Liver (tissue), 9 donors: Measurements from ENCODE around the gene THBS2. TPM values are rescaled to one million over a fixed set of nuclear protein-coding genes. Genes with fewer than 3 reads are reported as not detected.

ENCODE experiments used
- DNase-seq: peaks from one replicate; pipeline ENCODE4 v3.0.0-alpha.2; 2017; ENCODE audit warnings: low spot score
- H3K27ac ChIP-seq, 2 donors: one replicate each; pipeline ENCODE4 v1.7.0; 2013; ENCODE audit warnings: inconsistent platforms in 2 of 2, low read length in 2 of 2, control low read depth in 1 of 2, low read depth in 1 of 2, mild to moderate bottlenecking in 1 of 2
- H3K27me3 ChIP-seq, 4 donors: one replicate each; pipeline versions ENCODE4 v1.6.1 to v1.7.0; 2013; ENCODE audit warnings: low read length in 3 of 4, inconsistent platforms in 1 of 4, mild to moderate bottlenecking in 1 of 4, moderate library complexity in 1 of 4; ENCODE audit not compliant: control insufficient read depth in 4 of 4, insufficient read depth in 4 of 4
- H3K36me3 ChIP-seq, 4 donors: one replicate each; pipeline versions ENCODE4 v1.6.1 to v1.7.0; 2013; ENCODE audit warnings: low read length in 3 of 4, mild to moderate bottlenecking in 3 of 4, low read depth in 1 of 4, moderate library complexity in 1 of 4; ENCODE audit not compliant: control insufficient read depth in 4 of 4, insufficient read depth in 3 of 4
- H3K4me1 ChIP-seq, 4 donors: one replicate each; pipeline versions ENCODE4 v1.6.1 to v1.7.0; 2013; ENCODE audit warnings: low read length in 3 of 4, mild to moderate bottlenecking in 3 of 4, moderate library complexity in 1 of 4; ENCODE audit not compliant: control insufficient read depth in 4 of 4, insufficient read depth in 4 of 4
- H3K4me3 ChIP-seq, 3 donors: one replicate each; pipeline versions ENCODE4 v1.6.1 to v1.7.0; 2013; ENCODE audit warnings: low read length in 3 of 3, control low read depth in 1 of 3, low read depth in 1 of 3, mild to moderate bottlenecking in 1 of 3
- H3K9ac ChIP-seq, 2 donors: one replicate each; pipeline ENCODE4 v1.7.0; 2013; ENCODE audit warnings: low read length in 2 of 2, mild to moderate bottlenecking in 2 of 2, moderate library complexity in 2 of 2, control low read depth in 1 of 2, low read depth in 1 of 2
- H3K9me3 ChIP-seq, 4 donors: one replicate each; pipeline versions ENCODE4 v1.6.1 to v1.7.0; 2013; ENCODE audit warnings: low read length in 3 of 4; ENCODE audit not compliant: control insufficient read depth in 4 of 4
- ATF3 ChIP-seq: IDR thresholded peaks from 2 replicates; pipeline ENCODE4 v1.6.1; 2016; ENCODE audit warnings: antibody characterized with exemption
- CTCF ChIP-seq: fragments of 150-350 bp; IDR thresholded peaks from 2 replicates; pipeline ENCODE4 v1.5.1; 2017; ENCODE audit warnings: improper control_type of control experiment, low read depth, low read length; ENCODE audit not compliant: missing input control
- EGR1 ChIP-seq, 2 donors: IDR thresholded peaks; 2 replicates each; pipeline ENCODE4 v1.6.1; 2016 to 2018; ENCODE audit warnings: antibody characterized with exemption in 2 of 2, low read depth in 2 of 2
- FOXA1 ChIP-seq: IDR thresholded peaks from 2 replicates; pipeline ENCODE4 v1.6.1; 2016; ENCODE audit warnings: antibody characterized with exemption
- GABPA ChIP-seq, 2 donors: IDR thresholded peaks in 1 of 2; conservative IDR thresholded peaks in 1 of 2; 2 replicates each; pipeline ENCODE4 v1.6.1; 2016; ENCODE audit warnings: antibody characterized with exemption in 2 of 2, mild to moderate bottlenecking in 1 of 2, moderate library complexity in 1 of 2
- HNF4A ChIP-seq, 2 donors: conservative IDR thresholded peaks; 2 replicates each; pipeline ENCODE4 v1.6.1; 2016; ENCODE audit warnings: antibody characterized with exemption in 2 of 2, mild to moderate bottlenecking in 2 of 2
- JUND ChIP-seq, 2 donors: IDR thresholded peaks; 2 replicates each; pipeline ENCODE4 v1.6.1; 2016; ENCODE audit warnings: antibody characterized with exemption in 2 of 2
- MAX ChIP-seq: IDR thresholded peaks from 2 replicates; pipeline ENCODE4 v1.6.1; 2016; ENCODE audit warnings: antibody characterized with exemption
- RAD21 ChIP-seq, 2 donors: IDR thresholded peaks; 2 replicates each; pipeline ENCODE4 v1.6.1; 2016; ENCODE audit warnings: antibody characterized with exemption in 2 of 2, mild to moderate bottlenecking in 2 of 2
- REST ChIP-seq: IDR thresholded peaks from 2 replicates; pipeline ENCODE4 v1.6.1; 2016; ENCODE audit warnings: antibody characterized with exemption, mild to moderate bottlenecking
- RXRA ChIP-seq, 2 donors: IDR thresholded peaks; 2 replicates each; pipeline ENCODE4 v1.6.1; 2017 to 2018; ENCODE audit warnings: antibody characterized with exemption in 2 of 2, mild to moderate bottlenecking in 1 of 2
- SP1 ChIP-seq: IDR thresholded peaks from 2 replicates; pipeline ENCODE4 v1.6.1; 2018; ENCODE audit warnings: antibody characterized with exemption, mild to moderate bottlenecking
- TAF1 ChIP-seq: conservative IDR thresholded peaks from 2 replicates; pipeline ENCODE4 v1.6.1; 2016; ENCODE audit warnings: antibody characterized with exemption, mild to moderate bottlenecking
- YY1 ChIP-seq: IDR thresholded peaks from 2 replicates; pipeline ENCODE4 v1.6.1; 2016; ENCODE audit warnings: antibody characterized with exemption, mild to moderate bottlenecking
- ZBTB33 ChIP-seq: IDR thresholded peaks from 2 replicates; pipeline ENCODE4 v1.6.1; 2016; ENCODE audit warnings: antibody characterized with exemption
- WGBS: extraction: QIAGEN DNeasy Blood & Tissue Kit; methylation state at CpG from one replicate; pipeline ENCODE4 v1.1.7; 2013; 5-methylcytosine and 5-hydroxymethylcytosine counted together
- polyA plus RNA-seq, 2 donors: library from polyadenylated mRNA; stranded (reverse) in 1 of 2; unstranded in 1 of 2; fragments of 200-250 nt in 1 of 2; fragments of >200 nt in 1 of 2; fragmentation: Nextera tagmentation in 1 of 2; extraction: Ambion mirVana in 1 of 2; gene quantifications; one replicate each; pipeline versions ENCODE4 v1.2.1 to v1.2.3, GENCODE V29; 2013 to 2015
- total RNA-seq, 2 donors: library from RNA; depleted of rRNA; stranded (reverse); fragments of >200 nt; gene quantifications; one replicate each; pipeline ENCODE4 v1.2.3, GENCODE V29; 2014
- donor health status: healthy.
- donor health status: healthy.
- donor health status: healthy.
- donor health status: healthy.
- donor health status: healthy.

The THBS2 gene
- total and polyA plus RNA-seq, 4 donors: 0.35 to 7.6 (median 6.2) TPM

- WGBS: 92% methylated on average over 25 of the region's 25 CpGs
- Histone ChIP-seq H3K27ac (no peak overlapping the region), H3K9ac (no peak overlapping the region), H3K4me1 (no peaks in the 10 kb centered on the region), H3K36me3 (no peaks in the 10 kb centered on the region), H3K4me3 (no peak overlapping the region), H3K27me3 (no peaks in the 10 kb centered on the region), H3K9me3 (no peaks in the 10 kb centered on the region)
- DNase-seq: no peak
- TF ChIP-seq REST (no peak), GABPA (IDR thresholded peaks at IDR 0.05 in 1 of 2, conservative IDR thresholded peaks at IDR 0.05 in 1 of 2) (no peak), CTCF (no peak)
Measured at GRCh38 chr6:169173532-169174268, 79.9 kb downstream of the THBS2 start.

- no peak overlapping the region for H3K27ac ChIP-seq
- 87% methylated on average over 9 of the region's 9 CpGs for whole genome bisulfite sequencing
Measured at GRCh38 chr6:169172946-169173345, 80.7 kb downstream of the THBS2 start.

More at GRCh38 chr6:169172946-169173345, 80.7 kb downstream of the THBS2 start:
- no peaks in the 10 kb centered on the region for H3K9me3 ChIP-seq
- H3K36me3 ChIP-seq: no peaks in the 10 kb centered on the region
- no peaks in the 10 kb centered on the region for H3K27me3 ChIP-seq
- H3K9ac ChIP-seq: no peak overlapping the region
- no peak for DNase-seq
- no peak overlapping the region for H3K4me3 ChIP-seq
- TF ChIP-seq HNF4A (conservative IDR thresholded peaks at IDR 0.05) (no peak), RAD21 (IDR thresholded peaks at IDR 0.05) (no peak), SP1 (no peak), FOXA1 (no peak), RXRA (IDR thresholded peaks at IDR 0.05) (no peak), ATF3 (no peak), CTCF (no peak), REST (no peak), MAX (no peak), EGR1 (IDR thresholded peaks at IDR 0.05; ENCODE audit: low read depth in 2 of 2) (no peak), TAF1 (no peak), YY1 (no peak), GABPA (IDR thresholded peaks at IDR 0.05 in 1 of 2, conservative IDR thresholded peaks at IDR 0.05 in 1 of 2) (no peak), JUND (IDR thresholded peaks at IDR 0.05) (no peak), ZBTB33 (no peak)
- H3K4me1 ChIP-seq: no peaks in the 10 kb centered on the region
